A549 (cell line): Measurements from ENCODE around the gene OCSTAMP.

ENCODE experiments used
- EHMT2 ChIP-seq: fragments of 200-600 bp; sonication (generic); IDR thresholded peaks from 2 replicates; pipeline ENCODE4 v1.6.1; 2016; ENCODE audit warnings: antibody characterized with exemption, low read depth, mild to moderate bottlenecking, moderate library complexity
- KDM5A ChIP-seq: fragments of 200-600 bp; sonication (generic); IDR thresholded peaks from 2 replicates; pipeline ENCODE4 v1.6.1; 2016; ENCODE audit warnings: antibody characterized with exemption, mild to moderate bottlenecking
- MAZ ChIP-seq: fragments of 150-350 bp; IDR thresholded peaks from 2 replicates; pipeline ENCODE4 v1.6.1; 2014; ENCODE audit warnings: antibody characterized with exemption, low read depth, low read length, borderline replicate concordance
- NR3C1 ChIP-seq: fragments of >200 bp; sonication (Bioruptor Twin); formaldehyde crosslinking; IDR thresholded peaks from 3 replicates; pipeline ENCODE4 v1.6.1; 2017
- TF ChIP-seq, protein P1 (sequence below): fragments of 200-600 bp; sonication (generic); IDR thresholded peaks from 2 replicates; pipeline ENCODE4 v1.6.1; 2016; ENCODE audit warnings: antibody characterized with exemption, mild to moderate bottlenecking, moderate library complexity
- TF ChIP-seq, protein P2 (sequence below): fragments of >200 bp; sonication (Bioruptor Twin); formaldehyde crosslinking; IDR thresholded peaks from 3 replicates; pipeline ENCODE4 v1.5.1; 2016
- TF ChIP-seq, protein P3 (sequence below): fragments of 450-650 bp; IDR thresholded peaks from 2 replicates; pipeline ENCODE4 v1.6.1; 2014; ENCODE audit warnings: antibody characterized with exemption

DNA sequence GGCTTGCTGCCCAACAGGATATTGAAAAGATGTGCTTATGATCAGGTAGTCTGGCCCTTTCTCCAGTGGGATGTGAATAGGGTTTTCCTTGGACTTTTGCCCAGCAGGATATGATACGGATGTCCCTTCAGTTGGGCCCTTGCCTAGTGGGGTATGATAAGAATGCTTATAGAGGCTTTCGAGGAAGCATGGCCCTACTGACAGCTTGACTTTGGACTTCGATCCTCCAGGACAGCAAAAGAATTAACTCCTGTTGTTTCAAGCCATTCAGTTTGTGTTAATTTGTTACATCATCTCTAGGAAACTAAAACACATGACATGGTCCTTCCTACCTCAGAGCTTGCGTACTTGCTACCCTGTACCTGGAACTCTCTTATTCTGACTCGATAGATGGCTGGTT, 27.3 kb downstream of the OCSTAMP start:
- TF ChIP-seq, protein P1, sequence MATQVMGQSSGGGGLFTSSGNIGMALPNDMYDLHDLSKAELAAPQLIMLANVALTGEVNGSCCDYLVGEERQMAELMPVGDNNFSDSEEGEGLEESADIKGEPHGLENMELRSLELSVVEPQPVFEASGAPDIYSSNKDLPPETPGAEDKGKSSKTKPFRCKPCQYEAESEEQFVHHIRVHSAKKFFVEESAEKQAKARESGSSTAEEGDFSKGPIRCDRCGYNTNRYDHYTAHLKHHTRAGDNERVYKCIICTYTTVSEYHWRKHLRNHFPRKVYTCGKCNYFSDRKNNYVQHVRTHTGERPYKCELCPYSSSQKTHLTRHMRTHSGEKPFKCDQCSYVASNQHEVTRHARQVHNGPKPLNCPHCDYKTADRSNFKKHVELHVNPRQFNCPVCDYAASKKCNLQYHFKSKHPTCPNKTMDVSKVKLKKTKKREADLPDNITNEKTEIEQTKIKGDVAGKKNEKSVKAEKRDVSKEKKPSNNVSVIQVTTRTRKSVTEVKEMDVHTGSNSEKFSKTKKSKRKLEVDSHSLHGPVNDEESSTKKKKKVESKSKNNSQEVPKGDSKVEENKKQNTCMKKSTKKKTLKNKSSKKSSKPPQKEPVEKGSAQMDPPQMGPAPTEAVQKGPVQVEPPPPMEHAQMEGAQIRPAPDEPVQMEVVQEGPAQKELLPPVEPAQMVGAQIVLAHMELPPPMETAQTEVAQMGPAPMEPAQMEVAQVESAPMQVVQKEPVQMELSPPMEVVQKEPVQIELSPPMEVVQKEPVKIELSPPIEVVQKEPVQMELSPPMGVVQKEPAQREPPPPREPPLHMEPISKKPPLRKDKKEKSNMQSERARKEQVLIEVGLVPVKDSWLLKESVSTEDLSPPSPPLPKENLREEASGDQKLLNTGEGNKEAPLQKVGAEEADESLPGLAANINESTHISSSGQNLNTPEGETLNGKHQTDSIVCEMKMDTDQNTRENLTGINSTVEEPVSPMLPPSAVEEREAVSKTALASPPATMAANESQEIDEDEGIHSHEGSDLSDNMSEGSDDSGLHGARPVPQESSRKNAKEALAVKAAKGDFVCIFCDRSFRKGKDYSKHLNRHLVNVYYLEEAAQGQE = no peak
- TF ChIP-seq, protein P2, sequence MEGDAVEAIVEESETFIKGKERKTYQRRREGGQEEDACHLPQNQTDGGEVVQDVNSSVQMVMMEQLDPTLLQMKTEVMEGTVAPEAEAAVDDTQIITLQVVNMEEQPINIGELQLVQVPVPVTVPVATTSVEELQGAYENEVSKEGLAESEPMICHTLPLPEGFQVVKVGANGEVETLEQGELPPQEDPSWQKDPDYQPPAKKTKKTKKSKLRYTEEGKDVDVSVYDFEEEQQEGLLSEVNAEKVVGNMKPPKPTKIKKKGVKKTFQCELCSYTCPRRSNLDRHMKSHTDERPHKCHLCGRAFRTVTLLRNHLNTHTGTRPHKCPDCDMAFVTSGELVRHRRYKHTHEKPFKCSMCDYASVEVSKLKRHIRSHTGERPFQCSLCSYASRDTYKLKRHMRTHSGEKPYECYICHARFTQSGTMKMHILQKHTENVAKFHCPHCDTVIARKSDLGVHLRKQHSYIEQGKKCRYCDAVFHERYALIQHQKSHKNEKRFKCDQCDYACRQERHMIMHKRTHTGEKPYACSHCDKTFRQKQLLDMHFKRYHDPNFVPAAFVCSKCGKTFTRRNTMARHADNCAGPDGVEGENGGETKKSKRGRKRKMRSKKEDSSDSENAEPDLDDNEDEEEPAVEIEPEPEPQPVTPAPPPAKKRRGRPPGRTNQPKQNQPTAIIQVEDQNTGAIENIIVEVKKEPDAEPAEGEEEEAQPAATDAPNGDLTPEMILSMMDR = no peak
- no peak for TF ChIP-seq KDM5A
- TF ChIP-seq EHMT2 = no peak
- no peak for TF ChIP-seq MAZ
- no peak for TF ChIP-seq NR3C1
- TF ChIP-seq, protein P3, sequence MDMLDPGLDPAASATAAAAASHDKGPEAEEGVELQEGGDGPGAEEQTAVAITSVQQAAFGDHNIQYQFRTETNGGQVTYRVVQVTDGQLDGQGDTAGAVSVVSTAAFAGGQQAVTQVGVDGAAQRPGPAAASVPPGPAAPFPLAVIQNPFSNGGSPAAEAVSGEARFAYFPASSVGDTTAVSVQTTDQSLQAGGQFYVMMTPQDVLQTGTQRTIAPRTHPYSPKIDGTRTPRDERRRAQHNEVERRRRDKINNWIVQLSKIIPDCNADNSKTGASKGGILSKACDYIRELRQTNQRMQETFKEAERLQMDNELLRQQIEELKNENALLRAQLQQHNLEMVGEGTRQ = no peak
